NCI-H2227 (cell line): ENCODE measurements around the gene SSBP3.

Source experiments
- DNase-seq: peaks from one replicate; lab custom pipeline; 2025; ENCODE audit not compliant: unreplicated experiment; lab: John Stamatoyannopoulos, UW

The SSBP3 gene

GRCh38 chr1:54372978-54373377 lies 33.2 kb downstream of the SSBP3 start:
- DNase-seq: no peak

- no peak for DNase-seq
Observed at GRCh38 chr1:54371942-54372275, 34.3 kb downstream of the SSBP3 start.

- DNase-seq: no peak
Observed at GRCh38 chr1:54371038-54371941, 34.9 kb downstream of the SSBP3 start.

GRCh38 chr1:54370287-54370989 lies 35.8 kb downstream of the SSBP3 start:
- DNase-seq: no peak

- DNase-seq: no peak
Observed at GRCh38 chr1:54367613-54368012, 38.6 kb downstream of the SSBP3 start.

GRCh38 chr1:54365847-54366246 lies 40.3 kb downstream of the SSBP3 start:
- DNase-seq: no peak

GRCh38 chr1:54365398-54365797 lies 40.8 kb downstream of the SSBP3 start:
- no peak for DNase-seq

- no peak for DNase-seq
Observed at GRCh38 chr1:54364995-54365394, 41.2 kb downstream of the SSBP3 start.

- DNase-seq: no peak
Observed at GRCh38 chr1:54364582-54364981, 41.6 kb downstream of the SSBP3 start.

- no peak for DNase-seq
Observed at GRCh38 chr1:54363925-54364324, 42.3 kb downstream of the SSBP3 start.

GRCh38 chr1:54362881-54363340 lies 43.3 kb downstream of the SSBP3 start:
- peak; percentile 19 for DNase-seq

- DNase-seq: no peak
Observed at GRCh38 chr1:54361342-54361741, 44.9 kb downstream of the SSBP3 start.

GRCh38 chr1:54360165-54361005 lies 45.8 kb downstream of the SSBP3 start:
- DNase-seq: no peak

- peak; percentile 16 for DNase-seq
Observed at GRCh38 chr1:54359393-54360162, 46.6 kb downstream of the SSBP3 start.

- DNase-seq: no peak
Observed at GRCh38 chr1:54358503-54359168, 47.6 kb downstream of the SSBP3 start.

GRCh38 chr1:54357967-54358366 lies 48.2 kb downstream of the SSBP3 start:
- no peak for DNase-seq

- peak; percentile 31 for DNase-seq
Observed at GRCh38 chr1:54356680-54357147, 49.5 kb downstream of the SSBP3 start.

- peak; percentile 81 for DNase-seq
Observed at GRCh38 chr1:54355931-54356679, 50.1 kb downstream of the SSBP3 start.

- DNase-seq: no peak
Observed at GRCh38 chr1:54354899-54355298, 51.3 kb downstream of the SSBP3 start.
